Measurements from ENCODE around the gene JAK1. TPM values are rescaled to one million over a fixed set of nuclear protein-coding genes. Genes with fewer than 3 reads are reported as not detected.

The JAK1 gene
- total and polyA plus RNA-seq, 2 experiments from 2014 or later = 8.0 to 19.5 TPM

DNA sequence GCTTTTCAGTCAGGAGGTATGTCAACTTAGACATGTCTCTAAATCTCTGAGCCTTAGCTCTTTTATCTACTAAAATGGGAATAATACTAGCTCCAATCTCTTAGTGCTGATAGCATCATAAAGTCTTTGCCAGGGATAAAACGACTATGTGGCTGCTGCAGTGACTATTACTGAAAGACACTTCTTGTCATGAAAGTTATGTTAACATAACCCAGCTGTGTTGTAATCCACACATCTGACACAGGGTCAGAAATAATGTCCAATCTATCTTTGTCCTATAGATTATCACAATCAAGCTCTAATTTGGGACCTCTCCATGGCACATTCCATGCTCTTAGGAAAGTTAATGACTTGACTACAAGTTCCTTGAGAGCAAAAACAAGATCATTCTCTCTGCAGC is 62.8 kb downstream of the JAK1 start:
- Mint-ChIP-seq H3K36me3 (ENCODE audit: low read depth) (no peaks in the 10 kb centered on the region), H3K4me3 (no peak overlapping the region), H3K27me3 (ENCODE audit: insufficient read depth, low read depth, poor library complexity) (peaks cover 4% of the 10 kb centered on the region), H3K9me3 (no peaks in the 10 kb centered on the region; the same call in 2 of the 3 replicates), H3K4me1 (peaks cover 33% of the 10 kb centered on the region), H3K27ac (no peak overlapping the region)
- H3K27ac ChIP-seq (ENCODE audit: low read depth) = no peak overlapping the region
- DNase-seq (ENCODE audit: low spot score) (no peak), ATAC-seq (no peak)
- no peak overlapping the region for H3K4me2 ChIP-seq
- H4K20me1 ChIP-seq (replicated peaks; ENCODE audit: insufficient read depth) = no peaks in the 10 kb centered on the region
- no peak overlapping the region for H3K4me3 ChIP-seq
- TF ChIP-seq, protein P1, sequence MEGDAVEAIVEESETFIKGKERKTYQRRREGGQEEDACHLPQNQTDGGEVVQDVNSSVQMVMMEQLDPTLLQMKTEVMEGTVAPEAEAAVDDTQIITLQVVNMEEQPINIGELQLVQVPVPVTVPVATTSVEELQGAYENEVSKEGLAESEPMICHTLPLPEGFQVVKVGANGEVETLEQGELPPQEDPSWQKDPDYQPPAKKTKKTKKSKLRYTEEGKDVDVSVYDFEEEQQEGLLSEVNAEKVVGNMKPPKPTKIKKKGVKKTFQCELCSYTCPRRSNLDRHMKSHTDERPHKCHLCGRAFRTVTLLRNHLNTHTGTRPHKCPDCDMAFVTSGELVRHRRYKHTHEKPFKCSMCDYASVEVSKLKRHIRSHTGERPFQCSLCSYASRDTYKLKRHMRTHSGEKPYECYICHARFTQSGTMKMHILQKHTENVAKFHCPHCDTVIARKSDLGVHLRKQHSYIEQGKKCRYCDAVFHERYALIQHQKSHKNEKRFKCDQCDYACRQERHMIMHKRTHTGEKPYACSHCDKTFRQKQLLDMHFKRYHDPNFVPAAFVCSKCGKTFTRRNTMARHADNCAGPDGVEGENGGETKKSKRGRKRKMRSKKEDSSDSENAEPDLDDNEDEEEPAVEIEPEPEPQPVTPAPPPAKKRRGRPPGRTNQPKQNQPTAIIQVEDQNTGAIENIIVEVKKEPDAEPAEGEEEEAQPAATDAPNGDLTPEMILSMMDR (conservative IDR thresholded peaks at IDR 0.05; ENCODE audit: low read depth in 2 of 2) = no peak
- TF ChIP-seq CREB1 (CRISPR knock-in tag; IDR thresholded peaks at IDR 0.05; ENCODE audit: low read depth) = no peak
- no peaks in the 10 kb centered on the region for H3K79me2 ChIP-seq (replicated peaks; ENCODE audit: insufficient read depth)
- no peak overlapping the region for H2AFZ ChIP-seq
- H3K36me3 ChIP-seq (ENCODE audit: insufficient read depth) = no peaks in the 10 kb centered on the region
- H3K9me2 ChIP-seq (ENCODE audit: insufficient read depth) = no peaks in the 10 kb centered on the region
- no peaks in the 10 kb centered on the region for H3F3A ChIP-seq (replicated peaks; ENCODE audit: low read depth)
- no peaks in the 10 kb centered on the region for H3K27me3 ChIP-seq (ENCODE audit: insufficient read depth)
- peaks cover 24% of the 10 kb centered on the region for H3K4me1 ChIP-seq (ENCODE audit: insufficient read depth)

DNA sequence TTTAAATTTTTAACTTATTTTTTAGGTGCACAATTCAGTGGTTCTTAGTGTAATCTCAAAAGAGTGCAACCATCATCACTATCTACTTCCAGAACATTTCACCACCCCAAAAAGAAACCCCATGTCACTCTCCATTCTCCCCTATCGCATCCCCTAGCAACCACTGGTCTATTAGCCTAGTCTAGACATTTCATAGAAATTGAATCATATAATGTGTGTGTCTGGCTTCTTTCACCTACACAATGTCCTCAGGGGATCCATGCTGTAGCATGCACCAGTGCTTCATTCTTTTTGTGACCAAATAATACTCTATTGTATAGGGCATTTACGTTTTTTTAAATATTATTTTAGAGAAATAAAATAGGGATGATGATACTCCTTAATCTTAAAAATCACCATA is 64.7 kb downstream of the JAK1 start:
- no peak overlapping the region for H2AFZ ChIP-seq
- 0 out of 3 replicates have a peak, but pooled peaks cover 3% of the 10 kb centered on the region for H3K36me3 Mint-ChIP-seq (ENCODE audit: low read depth)
- no peak overlapping the region for H3K4me3 ChIP-seq
- no peak overlapping the region for H3K4me2 ChIP-seq
- no peak for ATAC-seq
- no peak overlapping the region for H3K4me3 Mint-ChIP-seq
- H3K27me3 ChIP-seq (ENCODE audit: insufficient read depth) = no peaks in the 10 kb centered on the region
- H4K20me1 ChIP-seq (replicated peaks; ENCODE audit: insufficient read depth) = no peaks in the 10 kb centered on the region
- H3K9me2 ChIP-seq (ENCODE audit: insufficient read depth) = no peaks in the 10 kb centered on the region
- no peaks in the 10 kb centered on the region for H3K79me2 ChIP-seq (replicated peaks; ENCODE audit: insufficient read depth)
- DNase-seq (ENCODE audit: low spot score) = no peak
- peaks cover 4% of the 10 kb centered on the region for H3K27me3 Mint-ChIP-seq (ENCODE audit: insufficient read depth, low read depth, poor library complexity)
- no peaks in the 10 kb centered on the region for H3F3A ChIP-seq (replicated peaks; ENCODE audit: low read depth)
- peaks cover 21% of the 10 kb centered on the region for H3K4me1 ChIP-seq (ENCODE audit: insufficient read depth)
- H3K27ac Mint-ChIP-seq = no peak overlapping the region
- peaks cover 33% of the 10 kb centered on the region for H3K4me1 Mint-ChIP-seq
- no peaks in the 10 kb centered on the region for H3K36me3 ChIP-seq (ENCODE audit: insufficient read depth)
- peaks cover 2% of the 10 kb centered on the region; the same call in 2 of the 3 replicates for H3K9me3 Mint-ChIP-seq
- H3K27ac ChIP-seq (ENCODE audit: low read depth) = no peak overlapping the region
- TF ChIP-seq, protein P2, sequence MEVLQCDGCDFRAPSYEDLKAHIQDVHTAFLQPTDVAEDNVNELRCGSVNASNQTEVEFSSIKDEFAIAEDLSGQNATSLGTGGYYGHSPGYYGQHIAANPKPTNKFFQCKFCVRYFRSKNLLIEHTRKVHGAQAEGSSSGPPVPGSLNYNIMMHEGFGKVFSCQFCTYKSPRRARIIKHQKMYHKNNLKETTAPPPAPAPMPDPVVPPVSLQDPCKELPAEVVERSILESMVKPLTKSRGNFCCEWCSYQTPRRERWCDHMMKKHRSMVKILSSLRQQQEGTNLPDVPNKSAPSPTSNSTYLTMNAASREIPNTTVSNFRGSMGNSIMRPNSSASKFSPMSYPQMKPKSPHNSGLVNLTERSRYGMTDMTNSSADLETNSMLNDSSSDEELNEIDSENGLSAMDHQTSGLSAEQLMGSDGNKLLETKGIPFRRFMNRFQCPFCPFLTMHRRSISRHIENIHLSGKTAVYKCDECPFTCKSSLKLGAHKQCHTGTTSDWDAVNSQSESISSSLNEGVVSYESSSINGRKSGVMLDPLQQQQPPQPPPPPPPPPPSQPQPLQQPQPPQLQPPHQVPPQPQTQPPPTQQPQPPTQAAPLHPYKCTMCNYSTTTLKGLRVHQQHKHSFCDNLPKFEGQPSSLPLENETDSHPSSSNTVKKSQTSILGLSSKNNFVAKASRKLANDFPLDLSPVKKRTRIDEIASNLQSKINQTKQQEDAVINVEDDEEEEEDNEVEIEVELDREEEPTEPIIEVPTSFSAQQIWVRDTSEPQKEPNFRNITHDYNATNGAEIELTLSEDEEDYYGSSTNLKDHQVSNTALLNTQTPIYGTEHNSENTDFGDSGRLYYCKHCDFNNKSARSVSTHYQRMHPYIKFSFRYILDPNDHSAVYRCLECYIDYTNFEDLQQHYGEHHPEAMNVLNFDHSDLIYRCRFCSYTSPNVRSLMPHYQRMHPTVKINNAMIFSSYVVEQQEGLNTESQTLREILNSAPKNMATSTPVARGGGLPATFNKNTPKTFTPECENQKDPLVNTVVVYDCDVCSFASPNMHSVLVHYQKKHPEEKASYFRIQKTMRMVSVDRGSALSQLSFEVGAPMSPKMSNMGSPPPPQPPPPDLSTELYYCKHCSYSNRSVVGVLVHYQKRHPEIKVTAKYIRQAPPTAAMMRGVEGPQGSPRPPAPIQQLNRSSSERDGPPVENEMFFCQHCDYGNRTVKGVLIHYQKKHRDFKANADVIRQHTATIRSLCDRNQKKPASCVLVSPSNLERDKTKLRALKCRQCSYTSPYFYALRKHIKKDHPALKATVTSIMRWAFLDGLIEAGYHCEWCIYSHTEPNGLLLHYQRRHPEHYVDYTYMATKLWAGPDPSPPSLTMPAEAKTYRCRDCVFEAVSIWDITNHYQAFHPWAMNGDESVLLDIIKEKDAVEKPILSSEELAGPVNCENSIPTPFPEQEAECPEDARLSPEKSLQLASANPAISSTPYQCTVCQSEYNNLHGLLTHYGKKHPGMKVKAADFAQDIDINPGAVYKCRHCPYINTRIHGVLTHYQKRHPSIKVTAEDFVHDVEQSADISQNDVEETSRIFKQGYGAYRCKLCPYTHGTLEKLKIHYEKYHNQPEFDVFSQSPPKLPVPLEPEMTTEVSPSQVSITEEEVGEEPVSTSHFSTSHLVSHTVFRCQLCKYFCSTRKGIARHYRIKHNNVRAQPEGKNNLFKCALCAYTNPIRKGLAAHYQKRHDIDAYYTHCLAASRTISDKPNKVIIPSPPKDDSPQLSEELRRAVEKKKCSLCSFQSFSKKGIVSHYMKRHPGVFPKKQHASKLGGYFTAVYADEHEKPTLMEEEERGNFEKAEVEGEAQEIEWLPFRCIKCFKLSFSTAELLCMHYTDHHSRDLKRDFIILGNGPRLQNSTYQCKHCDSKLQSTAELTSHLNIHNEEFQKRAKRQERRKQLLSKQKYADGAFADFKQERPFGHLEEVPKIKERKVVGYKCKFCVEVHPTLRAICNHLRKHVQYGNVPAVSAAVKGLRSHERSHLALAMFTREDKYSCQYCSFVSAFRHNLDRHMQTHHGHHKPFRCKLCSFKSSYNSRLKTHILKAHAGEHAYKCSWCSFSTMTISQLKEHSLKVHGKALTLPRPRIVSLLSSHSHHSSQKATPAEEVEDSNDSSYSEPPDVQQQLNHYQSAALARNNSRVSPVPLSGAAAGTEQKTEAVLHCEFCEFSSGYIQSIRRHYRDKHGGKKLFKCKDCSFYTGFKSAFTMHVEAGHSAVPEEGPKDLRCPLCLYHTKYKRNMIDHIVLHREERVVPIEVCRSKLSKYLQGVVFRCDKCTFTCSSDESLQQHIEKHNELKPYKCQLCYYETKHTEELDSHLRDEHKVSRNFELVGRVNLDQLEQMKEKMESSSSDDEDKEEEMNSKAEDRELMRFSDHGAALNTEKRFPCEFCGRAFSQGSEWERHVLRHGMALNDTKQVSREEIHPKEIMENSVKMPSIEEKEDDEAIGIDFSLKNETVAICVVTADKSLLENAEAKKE (CRISPR knock-in tag; IDR thresholded peaks at IDR 0.05) = no peak
- TF ChIP-seq STAT1 (IDR thresholded peaks at IDR 0.05; ENCODE audit: unreplicated experiment) (no peak), EZH2phosphoT487 (IDR thresholded peaks at IDR 0.05; ENCODE audit: unreplicated experiment) (no peak), NANOG (IDR thresholded peaks at IDR 0.05; ENCODE audit: borderline replicate concordance) (no peak), ZNF114 (CRISPR knock-in tag; IDR thresholded peaks at IDR 0.05) (no peak), EZH2 (IDR thresholded peaks at IDR 0.05; ENCODE audit: low read depth, unreplicated experiment) (no peak), CREB1 (CRISPR knock-in tag; IDR thresholded peaks at IDR 0.05; ENCODE audit: low read depth) (no peak), POLR2AphosphoS5 (IDR thresholded peaks at IDR 0.05; ENCODE audit: low read depth) (no peak), ZNF331 (CRISPR knock-in tag; IDR thresholded peaks at IDR 0.05; ENCODE audit: low read depth) (no peak)
- TF ChIP-seq, protein P3, sequence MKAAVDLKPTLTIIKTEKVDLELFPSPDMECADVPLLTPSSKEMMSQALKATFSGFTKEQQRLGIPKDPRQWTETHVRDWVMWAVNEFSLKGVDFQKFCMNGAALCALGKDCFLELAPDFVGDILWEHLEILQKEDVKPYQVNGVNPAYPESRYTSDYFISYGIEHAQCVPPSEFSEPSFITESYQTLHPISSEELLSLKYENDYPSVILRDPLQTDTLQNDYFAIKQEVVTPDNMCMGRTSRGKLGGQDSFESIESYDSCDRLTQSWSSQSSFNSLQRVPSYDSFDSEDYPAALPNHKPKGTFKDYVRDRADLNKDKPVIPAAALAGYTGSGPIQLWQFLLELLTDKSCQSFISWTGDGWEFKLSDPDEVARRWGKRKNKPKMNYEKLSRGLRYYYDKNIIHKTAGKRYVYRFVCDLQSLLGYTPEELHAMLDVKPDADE (IDR thresholded peaks at IDR 0.05) = no peak
- TF ChIP-seq, protein P1 (conservative IDR thresholded peaks at IDR 0.05; ENCODE audit: low read depth in 2 of 2) = no peak

Data from GM23338 (cell line).